ENCODE results near the gene ZGPAT.

- no peak for TF ChIP-seq CTCF (IDR thresholded peaks at IDR 0.05)
- no peak for TF ChIP-seq POLR2A (IDR thresholded peaks at IDR 0.05)
- no peak for TF ChIP-seq POLR2AphosphoS5 (IDR thresholded peaks at IDR 0.05)
Measured at GRCh38 chr20:63748934-63749270, 41.1 kb downstream of the ZGPAT start.

All from upper lobe of left lung (tissue), 4 donors.